Erythroblast (primary cell): ENCODE measurements around the gene ERBB2.

Source experiments
- GATA1 ChIP-seq: IDR thresholded peaks from 2 replicates; pipeline ENCODE4 v1.6.1; 2011; ENCODE audit warnings: low read depth, mild to moderate bottlenecking, control low read depth, low read length, moderate library complexity
- POLR2A ChIP-seq: IDR thresholded peaks from 2 replicates; pipeline ENCODE4 v1.6.1; 2011; ENCODE audit warnings: mild to moderate bottlenecking, low read length

GRCh38 chr17:39761861-39762496 is 62.1 kb downstream of the ERBB2 start:
- no peak for TF ChIP-seq POLR2A
- TF ChIP-seq GATA1, result no peak
